GM23338 (cell line): ENCODE data around the gene AP1S3. TPM values are rescaled to one million over a fixed set of nuclear protein-coding genes. Genes with fewer than 3 reads are reported as not detected.

ENCODE experiments used
- ATAC-seq: fragments of 200-7000 bp; cut with Tn5 transposase; 3 replicates; pipeline ENCODE4 v1.9.1; 2020
- DNase-seq: peaks from one replicate; pipeline ENCODE4 v3.0.0-alpha.2; 2015; ENCODE audit warnings: low spot score
- H2AFZ ChIP-seq: fragments of 200-600 bp; sonication (generic); 2 replicates; pipeline ENCODE4 v1.8.0; 2016; ENCODE audit warnings: antibody characterized with exemption, mild to moderate bottlenecking, moderate library complexity
- H3F3A ChIP-seq: fragments of 200-600 bp; sonication (generic); replicated peaks from 2 replicates; pipeline ENCODE4 v1.8.0; 2017; ENCODE audit warnings: antibody characterized with exemption, mixed run types, low read depth
- H3K27ac ChIP-seq: fragments of 200-600 bp; sonication (generic); 2 replicates; pipeline ENCODE4 v1.6.1; 2016; ENCODE audit warnings: low read depth
- H3K27me3 ChIP-seq: fragments of 200-600 bp; sonication (generic); 2 replicates; pipeline ENCODE4 v1.8.0; 2016; ENCODE audit warnings: mild to moderate bottlenecking, mixed run types, moderate library complexity; ENCODE audit not compliant: insufficient read depth
- H3K36me3 ChIP-seq: fragments of 200-600 bp; sonication (generic); 2 replicates; pipeline ENCODE4 v1.8.0; 2016; ENCODE audit warnings: mild to moderate bottlenecking; ENCODE audit not compliant: insufficient read depth
- H3K4me1 ChIP-seq: fragments of 200-600 bp; sonication (generic); 2 replicates; pipeline ENCODE4 v1.8.0; 2016; ENCODE audit warnings: mild to moderate bottlenecking, moderate library complexity; ENCODE audit not compliant: insufficient read depth
- H3K4me2 ChIP-seq: fragments of 200-600 bp; sonication (generic); 2 replicates; pipeline ENCODE4 v1.7.1; 2017; ENCODE audit warnings: mixed run types
- H3K4me3 ChIP-seq: fragments of 200-600 bp; sonication (generic); 2 replicates; pipeline ENCODE4 v1.6.1; 2016; ENCODE audit warnings: mixed run types
- H3K79me2 ChIP-seq: fragments of 200-600 bp; sonication (generic); replicated peaks from 2 replicates; pipeline ENCODE4 v1.8.0; 2017; ENCODE audit warnings: mild to moderate bottlenecking; ENCODE audit not compliant: insufficient read depth
- H3K9me2 ChIP-seq: fragments of 200-600 bp; sonication (generic); 2 replicates; pipeline ENCODE4 v1.8.0; 2017; ENCODE audit not compliant: insufficient read depth
- H4K20me1 ChIP-seq: fragments of 200-600 bp; sonication (generic); replicated peaks from 2 replicates; pipeline ENCODE4 v1.8.0; 2017; ENCODE audit warnings: mild to moderate bottlenecking; ENCODE audit not compliant: insufficient read depth
- H3K27ac Mint-ChIP-seq: 2 replicates; pipeline ENCODE4 v1.8.0; 2020; ENCODE audit warnings: inconsistent platforms, mild to moderate bottlenecking, moderate library complexity, mixed read lengths
- H3K27me3 Mint-ChIP-seq: 3 replicates; pipeline ENCODE4 v1.8.0; 2022; ENCODE audit warnings: low read depth, mild to moderate bottlenecking, moderate library complexity, mixed read lengths, inconsistent platforms; ENCODE audit not compliant: insufficient read depth, poor library complexity
- H3K36me3 Mint-ChIP-seq: 3 replicates; pipeline ENCODE4 v1.8.0; 2021; ENCODE audit warnings: low read depth, mild to moderate bottlenecking, inconsistent platforms, moderate library complexity, mixed read lengths
- H3K4me1 Mint-ChIP-seq: 3 replicates; pipeline ENCODE4 v1.8.0; 2020; ENCODE audit warnings: mild to moderate bottlenecking, inconsistent platforms, mixed read lengths
- H3K4me3 Mint-ChIP-seq: 3 replicates; pipeline ENCODE4 v1.8.0; 2021; ENCODE audit warnings: moderate library complexity, mild to moderate bottlenecking, inconsistent platforms, mixed read lengths
- H3K9me3 Mint-ChIP-seq: 3 replicates; pipeline ENCODE4 v1.8.0; 2020; ENCODE audit warnings: moderate library complexity, mild to moderate bottlenecking, inconsistent platforms, mixed read lengths
- CTCF ChIP-seq, 2 experiments: fragments of 200-600 bp in 1 of 2; sonication (generic) in 1 of 2; conservative IDR thresholded peaks; 2 replicates each; pipeline versions ENCODE4 v1.5.1 to v1.6.1; 2016 to 2017; ENCODE audit warnings: antibody characterized with exemption in 2 of 2, low read depth in 2 of 2, mild to moderate bottlenecking in 2 of 2, moderate library complexity in 1 of 2
- ETS1 ChIP-seq: IDR thresholded peaks from 2 replicates; pipeline ENCODE4 v1.6.1; 2016; ENCODE audit warnings: antibody characterized with exemption
- EZH2 ChIP-seq: fragments of 200-600 bp; sonication (generic); IDR thresholded peaks from one replicate; pipeline ENCODE4 v1.8.0; 2017; ENCODE audit warnings: antibody characterized with exemption, mild to moderate bottlenecking, low read depth; ENCODE audit not compliant: unreplicated experiment
- EZH2phosphoT487 ChIP-seq: fragments of 200-600 bp; sonication (generic); IDR thresholded peaks from one replicate; pipeline ENCODE4 v1.8.1; 2018; ENCODE audit warnings: antibody characterized with exemption; ENCODE audit not compliant: unreplicated experiment
- JUNB ChIP-seq: IDR thresholded peaks from one replicate; pipeline ENCODE4 v1.6.1; 2016; ENCODE audit warnings: antibody characterized with exemption; ENCODE audit not compliant: unreplicated experiment
- NANOG ChIP-seq: IDR thresholded peaks from 2 replicates; pipeline ENCODE4 v1.6.1; 2016; ENCODE audit warnings: antibody characterized with exemption, borderline replicate concordance
- POLR2AphosphoS5 ChIP-seq: IDR thresholded peaks from 2 replicates; pipeline ENCODE4 v1.6.1; 2016; ENCODE audit warnings: antibody characterized with exemption, low read depth
- REST ChIP-seq: IDR thresholded peaks from one replicate; pipeline ENCODE4 v1.6.1; 2018; ENCODE audit warnings: antibody characterized with exemption; ENCODE audit not compliant: unreplicated experiment
- polyA plus RNA-seq: library from polyadenylated mRNA; unstranded; fragments of >200 nt; fragmentation: Nextera tagmentation; extraction: Ambion mirVana; gene quantifications from 2 replicates; pipeline ENCODE4 v1.2.1, GENCODE V29; 2016
- total RNA-seq: library from RNA; depleted of rRNA; stranded (reverse); fragments of >200 nt; shearing (Covaris generic); gene quantifications from 2 replicates; pipeline ENCODE4 v1.2.3, GENCODE V29; 2014

Gene AP1S3
- total and polyA plus RNA-seq, 2 experiments from 2014 or later = 8.8 to 25.5 TPM

GRCh38 chr2:223856021-223856420 lies 18.6 kb upstream of the AP1S3 start:
- Histone ChIP-seq H3K4me3 (no peak overlapping the region), H3K36me3 (no peaks in the 10 kb centered on the region), H4K20me1 (no peaks in the 10 kb centered on the region), H2AFZ (no peak overlapping the region), H3K4me2 (no peak overlapping the region), H3K9me2 (no peaks in the 10 kb centered on the region), H3K27me3 (no peaks in the 10 kb centered on the region), H3K27ac (no peak overlapping the region), H3K79me2 (no peaks in the 10 kb centered on the region), H3F3A (no peaks in the 10 kb centered on the region), H3K4me1 (no peaks in the 10 kb centered on the region)
- no peaks in the 10 kb centered on the region for H3K4me1 Mint-ChIP-seq
- peaks cover 5% of the 10 kb centered on the region for H3K27me3 Mint-ChIP-seq
- DNase-seq (no peak), ATAC-seq (no peak)
- H3K4me3 Mint-ChIP-seq = no peak overlapping the region
- H3K27ac Mint-ChIP-seq = no peak overlapping the region
- TF ChIP-seq EZH2 = no peak
- TF ChIP-seq POLR2AphosphoS5 = no peak
- TF ChIP-seq ETS1 = no peak
- TF ChIP-seq NANOG = no peak
- H3K36me3 Mint-ChIP-seq = peaks cover 4% of the 10 kb centered on the region
- peaks cover 4% of the 10 kb centered on the region; the same call in 2 of the 3 replicates for H3K9me3 Mint-ChIP-seq

- no peak for DNase-seq
- TF ChIP-seq POLR2AphosphoS5 (no peak), CTCF (conservative IDR thresholded peaks at IDR 0.05; ENCODE audit: low read depth in 2 of 2) (no peak), JUNB (no peak), EZH2 (no peak), EZH2phosphoT487 (no peak), REST (no peak)
- H3K27me3 ChIP-seq = no peaks in the 10 kb centered on the region
- Mint-ChIP-seq H3K9me3 (peaks cover 9% of the 10 kb centered on the region; the same call in 2 of the 3 replicates), H3K27me3 (peaks cover 5% of the 10 kb centered on the region), H3K27ac (no peak overlapping the region), H3K36me3 (peaks cover 9% of the 10 kb centered on the region), H3K4me1 (no peaks in the 10 kb centered on the region), H3K4me3 (no peak overlapping the region)
- H3K4me3 ChIP-seq = no peak overlapping the region
- H3K9me2 ChIP-seq = no peaks in the 10 kb centered on the region
- H3K4me1 ChIP-seq = no peaks in the 10 kb centered on the region
- no peak for ATAC-seq
- no peak overlapping the region for H3K27ac ChIP-seq
- H3F3A ChIP-seq = no peaks in the 10 kb centered on the region
- no peak overlapping the region for H2AFZ ChIP-seq
- H3K36me3 ChIP-seq = no peaks in the 10 kb centered on the region
- H4K20me1 ChIP-seq = no peaks in the 10 kb centered on the region
- no peak overlapping the region for H3K4me2 ChIP-seq
- no peaks in the 10 kb centered on the region for H3K79me2 ChIP-seq
These were observed 18.0 kb upstream of the AP1S3 start for GRCh38 chr2:223855426-223855825.
